Thoracic aorta (tissue), 2 donors: ENCODE results near the gene EIF2AK2. TPM values are rescaled to one million over a fixed set of nuclear protein-coding genes. Genes with fewer than 3 reads are reported as not detected.
A peak's percentile ranks its signal among the peaks of the same experiment; 100 is the strongest.
"Not testable (repeated sequence)": the region's sequence is repeated elsewhere in the genome, so short reads cannot be mapped to it uniquely, and the experiment has no call there.

Experiments
- ATAC-seq: fragments of 150-250 bp; one replicate; pipeline ENCODE4 v1.8.0; 2017; ENCODE audit warnings: low read depth; ENCODE audit not compliant: insufficient number of reproducible peaks, low FRiP score
- DNase-seq: peaks from one replicate; pipeline ENCODE4 v3.0.0-alpha.2; 2020; ENCODE audit warnings: low spot score
- H3K27ac ChIP-seq, 2 donors: fragments of 200-600 bp; sonication (generic); 1 replicate in 1 of 2; 2 replicates in 1 of 2; pipeline ENCODE4 v1.5.1; 2016; ENCODE audit warnings: mild to moderate bottlenecking in 2 of 2, moderate library complexity in 2 of 2
- H3K27me3 ChIP-seq: fragments of 200-600 bp; sonication (generic); replicated peaks from 2 replicates; pipeline ENCODE4 v1.6.0; 2016; ENCODE audit warnings: mild to moderate bottlenecking; ENCODE audit not compliant: insufficient read depth
- H3K36me3 ChIP-seq: fragments of 200-600 bp; sonication (generic); one replicate; pipeline ENCODE4 v1.5.1; 2016
- H3K4me1 ChIP-seq, 2 donors: fragments of 200-600 bp; sonication (generic); 1 replicate in 1 of 2; 2 replicates in 1 of 2; pipeline versions ENCODE4 v1.5.1 to v1.6.0; 2016; ENCODE audit warnings: low read depth in 2 of 2, mild to moderate bottlenecking in 1 of 2; ENCODE audit not compliant: control insufficient read depth in 1 of 2
- H3K4me3 ChIP-seq: fragments of 200-600 bp; sonication (generic); 2 replicates; pipeline ENCODE4 v1.5.1; 2016; ENCODE audit warnings: mild to moderate bottlenecking
- H3K9me3 ChIP-seq: fragments of 200-600 bp; sonication (generic); 2 replicates; pipeline ENCODE4 v1.5.1; 2016
- CTCF ChIP-seq: fragments of 200-600 bp; sonication (generic); IDR thresholded peaks from one replicate; pipeline ENCODE4 v1.5.1; 2019; ENCODE audit warnings: antibody characterized with exemption
- total RNA-seq, 2 donors: library from RNA; depleted of rRNA; stranded (reverse); fragments of >200 nt; gene quantifications; one replicate each; pipeline versions ENCODE4 v1.1.0 to v1.2.3, GENCODE V29; 2016

EIF2AK2 gene
- total RNA-seq = 10 to 100 TPM; 37.4 to 39.0 TPM

DNA sequence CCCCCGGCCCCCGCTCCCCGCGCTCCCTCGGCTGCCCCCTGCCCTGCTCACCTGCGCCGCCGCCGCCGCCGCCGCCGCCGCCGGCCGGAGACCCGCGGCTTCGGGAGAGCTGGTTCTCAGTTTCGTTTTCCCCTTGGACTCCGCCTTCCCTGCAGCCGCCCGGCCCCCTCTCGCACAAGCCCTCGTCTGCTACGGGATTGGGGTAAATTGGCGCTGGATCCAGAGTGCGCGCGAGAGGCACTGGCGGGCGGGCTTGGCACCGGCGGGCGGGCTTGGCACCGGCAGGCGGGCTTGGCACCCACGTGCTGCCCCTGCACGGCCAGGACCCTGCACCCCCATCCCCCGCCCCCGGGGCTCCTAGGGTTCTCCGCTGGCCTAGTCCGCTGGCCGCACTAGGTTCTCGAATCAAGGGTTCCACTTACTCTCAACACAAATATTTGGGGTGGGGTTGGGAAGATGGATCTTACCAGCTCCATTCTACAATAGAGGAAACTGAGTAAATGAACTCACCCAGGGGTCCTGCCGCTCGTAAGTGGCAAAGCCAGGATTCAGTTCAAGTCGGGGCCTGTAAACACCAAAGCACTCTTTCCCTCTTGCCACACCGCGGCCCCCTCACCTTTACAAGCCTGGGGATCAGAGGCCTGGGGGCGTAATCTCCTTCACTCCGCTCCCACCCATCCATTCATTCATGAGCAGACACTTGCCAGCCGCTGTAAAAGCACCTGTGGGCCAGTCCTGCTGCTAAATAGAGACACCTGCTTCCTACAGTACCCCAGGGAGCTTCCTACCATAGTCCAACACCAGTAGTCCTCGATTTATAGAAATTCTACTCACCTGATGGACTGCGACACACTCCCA is at the start of gene EIF2AK2:
Gene EIF2AK2 (minus strand): TSS at position 124 of the 858 bp plus-strand sequence. CDS start 9,174 bp downstream, outside the sequence.
- peak; percentile 80 for ATAC-seq
- no peaks in the 10 kb centered on the region for H3K9me3 ChIP-seq
- H3K27me3 ChIP-seq = no peaks in the 10 kb centered on the region
- H3K4me3 ChIP-seq = peak within 1 kb of the TSS; percentile 95
- H3K27ac ChIP-seq = peak within 1 kb of the TSS; percentile 82
- DNase-seq = peak; percentile 56
- H3K36me3 ChIP-seq = no peaks in the 10 kb centered on the region
- peaks cover 13 to 20% of the 10 kb centered on the region in 2 donors for H3K4me1 ChIP-seq
- no peak for TF ChIP-seq CTCF

- Histone ChIP-seq H3K9me3 (peaks cover 19% of the 10 kb centered on the region), H3K4me3 (no peak overlapping the region), H3K4me1 (no peaks in the 10 kb centered on the region), H3K27ac (no peak overlapping the region), H3K36me3 (peaks cover 65% of the 10 kb centered on the region), H3K27me3 (no peaks in the 10 kb centered on the region)
- ATAC-seq = no peak
- DNase-seq = no peak
- TF ChIP-seq CTCF = no peak
Measured at GRCh38 chr2:37205689-37206341, 49.0 kb upstream of the EIF2AK2 start.

DNA sequence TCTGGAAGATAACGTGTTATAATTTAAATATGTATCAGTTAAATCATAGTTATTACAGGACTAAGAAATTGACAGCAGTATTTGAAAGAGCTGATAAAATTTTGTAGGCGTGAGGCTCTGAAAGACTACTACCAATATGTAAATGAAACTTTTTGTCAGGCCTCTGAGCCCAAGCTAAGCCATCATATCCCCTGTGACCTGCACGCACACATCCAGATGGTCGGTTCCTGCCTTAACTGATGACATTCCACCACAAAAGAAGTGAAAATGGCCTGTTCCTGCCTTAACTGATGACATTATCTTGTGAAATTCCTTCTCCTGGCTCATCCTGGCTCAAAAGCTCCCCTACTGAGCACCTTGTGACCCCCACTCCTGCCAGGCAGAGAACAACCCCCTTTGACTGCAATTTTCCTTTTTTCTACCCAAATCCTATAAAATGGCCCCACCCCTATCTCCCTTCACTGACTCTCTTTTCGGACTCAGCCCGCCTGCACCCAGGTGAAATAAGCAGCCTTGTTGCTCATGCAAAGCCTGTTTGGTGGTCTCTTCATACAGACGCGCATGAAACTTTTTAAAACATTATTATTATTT is 48.4 kb upstream of the EIF2AK2 start:
- Histone ChIP-seq H3K9me3 (peaks cover 19% of the 10 kb centered on the region), H3K36me3 (peaks cover 64% of the 10 kb centered on the region)
- DNase-seq, H3K27ac ChIP-seq, H3K27me3 ChIP-seq, H3K4me3 ChIP-seq, ATAC-seq, H3K4me1 ChIP-seq: not testable (repeated sequence)

DNA sequence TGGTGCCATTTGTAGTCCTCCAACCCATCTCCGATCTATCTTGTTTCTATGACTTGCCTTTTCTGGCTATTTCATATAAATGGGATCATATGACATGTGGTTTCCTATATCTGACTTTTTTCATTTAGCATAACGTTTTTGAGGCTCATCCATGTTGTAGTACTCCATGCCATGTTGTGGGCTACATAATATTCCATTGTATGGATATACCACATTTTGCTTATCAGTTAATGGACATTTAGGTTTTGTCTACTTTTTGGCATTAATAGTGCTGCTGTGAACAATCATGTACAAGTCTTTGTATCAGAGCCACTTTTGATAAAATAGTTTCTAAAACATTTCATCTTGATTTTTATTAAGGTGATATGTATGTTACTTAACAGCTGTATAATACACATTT is 46.9 kb upstream of the EIF2AK2 start:
- Histone ChIP-seq H3K36me3 (peaks cover 49% of the 10 kb centered on the region), H3K27ac (no peak overlapping the region), H3K9me3 (peaks cover 11% of the 10 kb centered on the region), H3K4me1 (no peaks in the 10 kb centered on the region), H3K27me3 (no peaks in the 10 kb centered on the region), H3K4me3 (no peak overlapping the region)
- no peak for ATAC-seq
- DNase-seq = no peak
- TF ChIP-seq CTCF = no peak

DNA sequence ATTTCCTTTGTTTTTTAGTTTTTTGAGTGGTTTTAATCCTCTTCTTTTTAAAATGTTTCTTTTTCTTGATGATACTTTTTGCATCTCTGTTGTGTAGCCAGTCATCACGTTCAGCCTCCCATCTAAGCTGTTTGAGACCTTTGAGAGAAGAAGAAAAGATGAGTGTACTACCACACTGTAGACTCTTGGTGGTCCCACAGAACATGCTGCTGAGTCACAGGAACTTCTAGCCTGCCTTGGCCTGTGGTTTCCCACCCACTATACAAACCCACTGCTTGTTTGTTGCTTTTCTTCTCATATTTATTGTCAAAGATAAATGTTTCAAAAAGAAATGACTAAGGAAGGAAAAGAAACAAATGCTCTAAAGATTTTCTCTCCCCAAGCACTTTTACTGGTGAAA is 45.0 kb upstream of the EIF2AK2 start:
- Histone ChIP-seq H3K4me1 (peaks cover 10 to 12% of the 10 kb centered on the region in 2 donors), H3K4me3 (no peak overlapping the region), H3K9me3 (peaks cover 5% of the 10 kb centered on the region), H3K27ac (no peak overlapping the region), H3K27me3 (no peaks in the 10 kb centered on the region), H3K36me3 (peaks cover 44% of the 10 kb centered on the region)
- TF ChIP-seq CTCF = no peak
- DNase-seq (no peak), ATAC-seq (no peak)
